ENCODE data around the gene ZNF143.

Gene ZNF143

GRCh38 chr11:9530020-9530621 lies 69.3 kb downstream of the ZNF143 start:
- no peak for TF ChIP-seq SIN3A (IDR thresholded peaks at IDR 0.05; ENCODE audit: borderline replicate concordance, insufficient read depth, low read length)
- no peak for TF ChIP-seq FOXP2 (optimal IDR thresholded peaks at IDR 0.05; ENCODE audit: borderline replicate concordance, extremely low read depth, extremely low read length, insufficient read depth)
- TF ChIP-seq, protein P1, sequence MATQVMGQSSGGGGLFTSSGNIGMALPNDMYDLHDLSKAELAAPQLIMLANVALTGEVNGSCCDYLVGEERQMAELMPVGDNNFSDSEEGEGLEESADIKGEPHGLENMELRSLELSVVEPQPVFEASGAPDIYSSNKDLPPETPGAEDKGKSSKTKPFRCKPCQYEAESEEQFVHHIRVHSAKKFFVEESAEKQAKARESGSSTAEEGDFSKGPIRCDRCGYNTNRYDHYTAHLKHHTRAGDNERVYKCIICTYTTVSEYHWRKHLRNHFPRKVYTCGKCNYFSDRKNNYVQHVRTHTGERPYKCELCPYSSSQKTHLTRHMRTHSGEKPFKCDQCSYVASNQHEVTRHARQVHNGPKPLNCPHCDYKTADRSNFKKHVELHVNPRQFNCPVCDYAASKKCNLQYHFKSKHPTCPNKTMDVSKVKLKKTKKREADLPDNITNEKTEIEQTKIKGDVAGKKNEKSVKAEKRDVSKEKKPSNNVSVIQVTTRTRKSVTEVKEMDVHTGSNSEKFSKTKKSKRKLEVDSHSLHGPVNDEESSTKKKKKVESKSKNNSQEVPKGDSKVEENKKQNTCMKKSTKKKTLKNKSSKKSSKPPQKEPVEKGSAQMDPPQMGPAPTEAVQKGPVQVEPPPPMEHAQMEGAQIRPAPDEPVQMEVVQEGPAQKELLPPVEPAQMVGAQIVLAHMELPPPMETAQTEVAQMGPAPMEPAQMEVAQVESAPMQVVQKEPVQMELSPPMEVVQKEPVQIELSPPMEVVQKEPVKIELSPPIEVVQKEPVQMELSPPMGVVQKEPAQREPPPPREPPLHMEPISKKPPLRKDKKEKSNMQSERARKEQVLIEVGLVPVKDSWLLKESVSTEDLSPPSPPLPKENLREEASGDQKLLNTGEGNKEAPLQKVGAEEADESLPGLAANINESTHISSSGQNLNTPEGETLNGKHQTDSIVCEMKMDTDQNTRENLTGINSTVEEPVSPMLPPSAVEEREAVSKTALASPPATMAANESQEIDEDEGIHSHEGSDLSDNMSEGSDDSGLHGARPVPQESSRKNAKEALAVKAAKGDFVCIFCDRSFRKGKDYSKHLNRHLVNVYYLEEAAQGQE (IDR thresholded peaks at IDR 0.05; ENCODE audit: insufficient read depth in 1 of 2, low read depth in 2 of 2, low read length in 2 of 2): no peak
- TF ChIP-seq POLR2AphosphoS5 (IDR thresholded peaks at IDR 0.05; ENCODE audit: low read depth, low read length): no peak
- no peak for TF ChIP-seq TAF1 (IDR thresholded peaks at IDR 0.05; ENCODE audit: borderline replicate concordance, insufficient read depth, low read length)

DNA sequence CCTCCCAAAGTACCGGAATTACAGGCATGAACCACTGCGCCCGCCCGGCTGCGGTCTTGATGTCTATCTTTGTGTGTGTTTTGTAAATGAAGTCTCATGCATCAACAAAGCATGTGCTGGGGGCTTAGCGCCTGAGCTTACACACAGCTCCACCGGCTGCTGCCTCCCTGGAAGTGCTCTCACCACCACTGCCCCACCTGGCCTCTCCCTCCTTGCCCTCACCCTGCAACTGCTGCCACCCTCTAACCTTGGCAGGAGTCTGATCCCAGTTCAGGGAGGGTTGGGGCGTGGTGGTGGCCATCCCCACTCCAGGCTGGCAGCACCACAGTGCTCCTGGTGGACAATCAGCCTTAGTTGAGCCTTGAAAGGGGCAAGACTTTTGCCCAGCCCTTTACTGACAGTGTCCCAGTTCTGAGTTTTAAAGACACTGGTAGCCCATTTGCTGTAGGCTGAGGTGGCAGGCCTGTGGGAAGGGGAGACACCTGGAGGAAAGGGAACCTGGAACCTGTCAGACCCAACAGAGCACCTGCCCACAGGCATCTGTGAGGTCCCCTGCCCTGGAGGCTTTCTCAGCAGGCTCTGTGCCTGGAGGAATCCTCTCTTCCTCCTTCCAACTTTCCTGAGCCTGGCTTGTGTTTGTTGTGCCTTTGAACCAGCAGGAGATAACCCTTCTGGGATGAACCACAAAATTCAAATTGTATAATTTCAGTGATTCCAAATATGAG lies 70.3 kb downstream of the ZNF143 start:
- TF ChIP-seq FOXP2 (optimal IDR thresholded peaks at IDR 0.05; ENCODE audit: borderline replicate concordance, extremely low read depth, extremely low read length, insufficient read depth) (no peak), SIN3A (IDR thresholded peaks at IDR 0.05; ENCODE audit: borderline replicate concordance, insufficient read depth, low read length) (no peak), TAF1 (IDR thresholded peaks at IDR 0.05; ENCODE audit: borderline replicate concordance, insufficient read depth, low read length) (no peak), POLR2AphosphoS5 (IDR thresholded peaks at IDR 0.05; ENCODE audit: low read depth, low read length) (no peak)
- TF ChIP-seq, protein P1 (IDR thresholded peaks at IDR 0.05; ENCODE audit: insufficient read depth in 1 of 2, low read depth in 2 of 2, low read length in 2 of 2): no peak

DNA sequence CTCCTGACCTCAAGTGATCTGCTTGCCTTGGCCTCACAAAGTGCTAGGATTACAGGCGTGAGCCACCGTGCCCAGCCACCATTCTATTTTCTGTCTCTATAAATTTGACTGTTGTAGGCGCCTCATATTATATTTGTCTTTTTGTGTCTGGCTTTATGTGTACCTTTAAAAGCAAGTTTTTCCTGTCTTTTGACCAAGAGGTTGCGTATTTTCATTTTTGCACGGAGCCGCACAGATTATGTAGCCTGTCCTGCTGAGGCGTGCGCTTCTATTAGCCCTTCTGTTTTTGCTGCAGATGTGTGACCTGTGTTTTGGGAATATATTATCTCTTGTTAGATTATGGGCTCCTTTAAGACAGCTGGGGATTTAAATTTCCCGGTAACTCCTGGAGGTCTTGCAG lies 72.2 kb downstream of the ZNF143 start:
- TF ChIP-seq FOXP2 (optimal IDR thresholded peaks at IDR 0.05; ENCODE audit: borderline replicate concordance, extremely low read depth, extremely low read length, insufficient read depth): no peak

DNA sequence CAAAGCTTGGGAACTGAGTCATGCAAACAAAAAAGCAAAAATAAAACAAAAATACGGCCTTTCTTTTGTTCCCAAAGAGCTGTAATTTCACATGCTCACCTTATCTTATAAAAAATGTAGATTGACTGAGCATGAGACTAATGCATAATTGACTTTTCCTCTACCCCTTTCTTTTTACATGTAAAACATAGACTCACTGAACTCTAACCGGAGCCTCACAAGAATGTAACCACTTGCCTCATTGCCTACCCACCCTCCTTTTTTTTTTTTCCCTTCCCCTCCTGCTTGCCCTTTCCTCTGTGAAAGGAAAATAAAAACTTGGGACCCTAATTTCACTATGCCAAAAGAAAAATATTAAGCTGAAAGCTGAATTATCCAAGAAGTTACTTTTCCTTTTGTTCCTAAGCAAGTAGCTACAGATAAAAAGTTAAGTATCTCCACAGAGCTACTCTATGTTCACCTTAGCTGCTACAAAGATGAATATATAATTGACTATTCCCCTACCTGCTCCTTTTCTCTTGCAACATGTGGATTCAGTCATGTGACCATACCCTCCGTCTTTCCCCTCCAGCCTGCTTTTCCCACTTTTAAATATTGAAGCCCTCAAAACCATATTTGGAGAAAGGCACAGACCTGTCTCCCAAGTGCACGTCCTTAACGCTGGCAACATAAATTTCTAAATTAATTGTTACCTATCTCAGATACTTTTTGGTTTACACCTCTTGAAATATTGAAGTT lies 73.1 kb downstream of the ZNF143 start:
- TF ChIP-seq FOXP2 (optimal IDR thresholded peaks at IDR 0.05; ENCODE audit: borderline replicate concordance, extremely low read depth, extremely low read length, insufficient read depth): no peak
- no peak for TF ChIP-seq POLR2AphosphoS5 (IDR thresholded peaks at IDR 0.05; ENCODE audit: low read depth, low read length)
- TF ChIP-seq SIN3A (IDR thresholded peaks at IDR 0.05; ENCODE audit: borderline replicate concordance, insufficient read depth, low read length): no peak
- TF ChIP-seq TAF1 (IDR thresholded peaks at IDR 0.05; ENCODE audit: borderline replicate concordance, insufficient read depth, low read length): no peak
- TF ChIP-seq, protein P1 (IDR thresholded peaks at IDR 0.05; ENCODE audit: insufficient read depth in 1 of 2, low read depth in 2 of 2, low read length in 2 of 2): no peak

DNA sequence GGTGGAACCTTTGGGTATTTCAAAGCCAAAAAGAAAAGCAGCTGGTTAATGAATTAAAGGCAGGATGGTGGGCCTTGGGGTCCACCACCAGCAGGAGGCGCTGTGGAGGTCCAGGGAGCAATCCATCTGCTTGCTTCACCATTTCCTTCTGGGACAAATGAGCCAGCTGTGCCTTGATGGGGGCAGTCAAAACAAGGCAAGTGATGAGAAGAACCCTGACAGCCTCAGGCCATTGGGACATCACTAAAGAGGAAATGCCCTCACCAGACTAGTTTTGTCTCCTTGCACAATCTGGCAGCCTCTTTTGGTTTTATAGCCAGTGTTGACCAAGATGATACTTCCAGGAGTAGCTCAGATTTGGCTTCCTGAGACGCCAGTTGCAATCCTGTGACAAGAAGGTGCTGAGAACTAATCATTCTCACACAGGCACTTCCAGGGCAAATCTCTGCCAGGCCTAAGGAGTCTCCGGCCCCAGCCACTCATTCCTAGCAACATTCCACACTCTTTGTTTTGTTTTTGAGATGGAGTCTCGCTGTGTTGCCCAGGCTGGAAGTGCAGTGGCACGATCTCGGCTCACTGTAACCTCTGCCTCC lies 74.5 kb downstream of the ZNF143 start:
- TF ChIP-seq, protein P1 (IDR thresholded peaks at IDR 0.05; ENCODE audit: insufficient read depth in 1 of 2, low read depth in 2 of 2, low read length in 2 of 2): no peak
- TF ChIP-seq SIN3A (IDR thresholded peaks at IDR 0.05; ENCODE audit: borderline replicate concordance, insufficient read depth, low read length) (no peak; the same call in 1 of the 2 replicates), FOXP2 (optimal IDR thresholded peaks at IDR 0.05; ENCODE audit: borderline replicate concordance, extremely low read depth, extremely low read length, insufficient read depth) (peak; percentile 61)

Data from PFSK-1 (cell line).